GM18951 (cell line): ENCODE data around the gene GRIP1.

Experiments
- POLR2A ChIP-seq: IDR thresholded peaks from 4 replicates; pipeline ENCODE4 v1.6.1; 2011; ENCODE audit warnings: mild to moderate bottlenecking; ENCODE audit not compliant: insufficient read length, insufficient read depth; ENCODE audit errors: extremely low read depth
- in situ Hi-C: fragments of 300-500 bp; cut with MboI; formaldehyde crosslinking; loops from one replicate; pipeline ENCODE4 v1.12.0; 2022; ENCODE audit warnings: low sequenced_read_pairs, mixed read lengths, inconsistent platforms; ENCODE audit not compliant: unreplicated experiment

The GRIP1 gene

GRCh38 chr12:66678338-66679275 is at the start of gene GRIP1:
GRIP1 (minus strand) TSS chr12:66679076; CDS start chr12:66678904, 172 bp downstream.
- TF ChIP-seq POLR2A, result no peak
- in situ Hi-C loops, result no loop called here

GRCh38 chr12:66726556-66726955 is 47.7 kb upstream of the GRIP1 start:
- TF ChIP-seq POLR2A, result no peak
- in situ Hi-C loops, result no loop called here

- TF ChIP-seq POLR2A, result no peak
- in situ Hi-C loops, result no loop called here
These were observed 46.2 kb upstream of the GRIP1 start for GRCh38 chr12:66725031-66725430.

- in situ Hi-C loops, result no loop called here
- no peak for TF ChIP-seq POLR2A
These were observed 45.7 kb upstream of the GRIP1 start for GRCh38 chr12:66724616-66725015.

- in situ Hi-C loops, result no loop called here
- no peak for TF ChIP-seq POLR2A
These were observed 45.1 kb upstream of the GRIP1 start for GRCh38 chr12:66724026-66724425.

- TF ChIP-seq POLR2A, result no peak
- in situ Hi-C loops, result no loop called here
These were observed 41.0 kb upstream of the GRIP1 start for GRCh38 chr12:66719862-66720261.

GRCh38 chr12:66717036-66717673 is 38.3 kb upstream of the GRIP1 start:
- TF ChIP-seq POLR2A, result no peak

GRCh38 chr12:66716522-66716921 is 37.6 kb upstream of the GRIP1 start:
- no peak for TF ChIP-seq POLR2A
- in situ Hi-C loops, result no loop called here

More at GRCh38 chr12:66717036-66717673, 38.3 kb upstream of the GRIP1 start:
- in situ Hi-C loops, result no loop called here

- in situ Hi-C loops, result no loop called here
- no peak for TF ChIP-seq POLR2A
These were observed 35.8 kb upstream of the GRIP1 start for GRCh38 chr12:66714709-66715108.

GRCh38 chr12:66713984-66714383 is 35.1 kb upstream of the GRIP1 start:
- no peak for TF ChIP-seq POLR2A
- in situ Hi-C loops, result no loop called here

- in situ Hi-C loops, result no loop called here
- no peak for TF ChIP-seq POLR2A
These were observed 31.0 kb upstream of the GRIP1 start for GRCh38 chr12:66709893-66710292.

- in situ Hi-C loops, result no loop called here
- TF ChIP-seq POLR2A, result no peak
These were observed 30.5 kb upstream of the GRIP1 start for GRCh38 chr12:66709457-66709773.

GRCh38 chr12:66708704-66709456 is 30.0 kb upstream of the GRIP1 start:
- in situ Hi-C loops, result no loop called here

More at GRCh38 chr12:66708704-66709456, 30.0 kb upstream of the GRIP1 start:
- TF ChIP-seq POLR2A, result no peak
